K562 (cell line): ENCODE results near the gene TAT. TPM values are rescaled to one million over a fixed set of nuclear protein-coding genes. Genes with fewer than 3 reads are reported as not detected.

ENCODE experiments used
- KLF16 ChIP-seq: IDR thresholded peaks from 2 replicates; pipeline ENCODE4 v1.6.1; 2016; ENCODE audit warnings: antibody characterized with exemption
- SMC3 ChIP-seq: conservative IDR thresholded peaks from 2 replicates; pipeline ENCODE4 v1.6.1; 2011; ENCODE audit warnings: low read depth, low read length, improper control_type of control experiment; ENCODE audit not compliant: insufficient read depth
- polyA plus RNA-seq, 8 experiments: library from polyadenylated mRNA; depleted of rRNA in 4 of 8; stranded (reverse) in 5 of 8; unstranded in 3 of 8; fragments of >200 nt; fragmentation: Nextera tagmentation in 2 of 8; fragmentation: Illumina TruSeq in 1 of 8; extraction: Ambion mirVana in 2 of 8; extraction: Trizol in 1 of 8; gene quantifications; 2 replicates each; pipeline versions ENCODE4 v1.2.1 to v1.2.3, GENCODE V29; 2011 to 2014; ENCODE audit warnings: inconsistent platforms in 1 of 8, missing spikeins in 1 of 8
- total RNA-seq, 7 experiments: library from RNA; depleted of rRNA in 6 of 7; stranded (reverse); fragments of >200 nt in 6 of 7; fragmentation: Illumina TruSeq in 2 of 7; extraction: Trizol in 2 of 7; gene quantifications; 2 replicates each; pipeline versions ENCODE4 v1.2.1 to v1.2.3, GENCODE V29; 2011 to 2021; ENCODE audit warnings: low replicate concordance in 1 of 7
- TF ChIP-seq, protein P1 (sequence below), 2 experiments: fragments of 450-650 bp; formaldehyde crosslinking in 1 of 2; IDR thresholded peaks; 2 replicates each; pipeline versions ENCODE4 v1.4.0 to v1.6.1; 2014 to 2020; ENCODE audit warnings: mild to moderate bottlenecking in 2 of 2, borderline replicate concordance in 1 of 2, low read depth in 1 of 2

Gene TAT
- total and polyA plus RNA-seq, 9 of the 15 experiments (the other 6 are each of a cell fraction or from before 2014, with no cell fraction given) = 0.04 to 0.24 (median 0.04) TPM; not detected in 6

DNA sequence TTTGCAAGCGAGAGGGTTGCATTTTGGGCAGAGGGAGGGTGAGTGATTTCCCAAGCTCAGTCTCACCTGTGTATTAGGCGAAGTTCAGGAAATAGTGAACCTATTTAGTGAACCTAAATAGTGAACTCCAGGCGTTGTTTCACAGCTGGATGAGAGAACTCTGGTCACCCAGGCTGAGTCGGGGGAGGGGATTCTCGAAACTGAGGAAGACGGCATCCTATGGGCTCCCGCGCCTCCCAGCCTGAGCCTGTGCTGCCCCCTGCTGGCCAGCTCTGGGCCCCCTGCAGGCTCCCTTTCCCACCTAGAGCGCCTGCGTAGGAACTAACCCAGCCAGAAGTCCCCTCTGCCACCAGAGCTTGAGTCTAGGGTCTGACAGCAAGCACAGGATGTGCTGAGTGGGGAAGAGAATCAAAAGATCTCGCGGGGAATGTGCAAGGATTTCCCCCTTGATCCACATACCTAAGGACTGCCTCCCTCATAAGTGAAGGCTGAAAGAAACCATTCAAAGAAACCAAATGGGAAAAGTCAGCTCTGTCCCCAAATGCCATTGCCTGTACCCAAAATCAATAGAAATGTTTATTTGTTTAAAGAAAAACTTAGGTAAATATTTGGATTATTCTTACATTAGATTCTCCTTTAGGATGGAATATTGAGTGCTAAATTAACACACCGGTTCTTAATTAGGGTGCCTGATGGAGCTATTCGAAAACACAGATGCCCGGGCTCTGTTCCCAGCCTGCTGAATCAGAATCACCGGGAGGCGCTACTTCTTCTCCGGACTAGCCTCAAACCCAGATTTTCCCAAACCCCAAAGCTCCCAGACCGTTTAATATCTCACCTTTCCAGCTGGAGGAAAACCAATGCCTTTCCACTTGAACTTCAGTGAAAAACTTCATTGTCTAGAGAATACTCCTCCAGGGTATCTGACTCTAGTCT, 34.3 kb upstream of the TAT start (continued):
- TF ChIP-seq, protein P1, sequence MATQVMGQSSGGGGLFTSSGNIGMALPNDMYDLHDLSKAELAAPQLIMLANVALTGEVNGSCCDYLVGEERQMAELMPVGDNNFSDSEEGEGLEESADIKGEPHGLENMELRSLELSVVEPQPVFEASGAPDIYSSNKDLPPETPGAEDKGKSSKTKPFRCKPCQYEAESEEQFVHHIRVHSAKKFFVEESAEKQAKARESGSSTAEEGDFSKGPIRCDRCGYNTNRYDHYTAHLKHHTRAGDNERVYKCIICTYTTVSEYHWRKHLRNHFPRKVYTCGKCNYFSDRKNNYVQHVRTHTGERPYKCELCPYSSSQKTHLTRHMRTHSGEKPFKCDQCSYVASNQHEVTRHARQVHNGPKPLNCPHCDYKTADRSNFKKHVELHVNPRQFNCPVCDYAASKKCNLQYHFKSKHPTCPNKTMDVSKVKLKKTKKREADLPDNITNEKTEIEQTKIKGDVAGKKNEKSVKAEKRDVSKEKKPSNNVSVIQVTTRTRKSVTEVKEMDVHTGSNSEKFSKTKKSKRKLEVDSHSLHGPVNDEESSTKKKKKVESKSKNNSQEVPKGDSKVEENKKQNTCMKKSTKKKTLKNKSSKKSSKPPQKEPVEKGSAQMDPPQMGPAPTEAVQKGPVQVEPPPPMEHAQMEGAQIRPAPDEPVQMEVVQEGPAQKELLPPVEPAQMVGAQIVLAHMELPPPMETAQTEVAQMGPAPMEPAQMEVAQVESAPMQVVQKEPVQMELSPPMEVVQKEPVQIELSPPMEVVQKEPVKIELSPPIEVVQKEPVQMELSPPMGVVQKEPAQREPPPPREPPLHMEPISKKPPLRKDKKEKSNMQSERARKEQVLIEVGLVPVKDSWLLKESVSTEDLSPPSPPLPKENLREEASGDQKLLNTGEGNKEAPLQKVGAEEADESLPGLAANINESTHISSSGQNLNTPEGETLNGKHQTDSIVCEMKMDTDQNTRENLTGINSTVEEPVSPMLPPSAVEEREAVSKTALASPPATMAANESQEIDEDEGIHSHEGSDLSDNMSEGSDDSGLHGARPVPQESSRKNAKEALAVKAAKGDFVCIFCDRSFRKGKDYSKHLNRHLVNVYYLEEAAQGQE (IDR thresholded peaks at IDR 0.05; ENCODE audit: borderline replicate concordance) = peak; percentile 63
- TF ChIP-seq, protein P1 (CRISPR knock-in tag; IDR thresholded peaks at IDR 0.05; ENCODE audit: low read depth) = no peak
- TF ChIP-seq KLF16 (0 out of 2 replicates have a peak, but pooled peaks have one; percentile 16), SMC3 (peak; percentile 82)
